ENCODE results near the gene WAC.

Gene WAC

DNA sequence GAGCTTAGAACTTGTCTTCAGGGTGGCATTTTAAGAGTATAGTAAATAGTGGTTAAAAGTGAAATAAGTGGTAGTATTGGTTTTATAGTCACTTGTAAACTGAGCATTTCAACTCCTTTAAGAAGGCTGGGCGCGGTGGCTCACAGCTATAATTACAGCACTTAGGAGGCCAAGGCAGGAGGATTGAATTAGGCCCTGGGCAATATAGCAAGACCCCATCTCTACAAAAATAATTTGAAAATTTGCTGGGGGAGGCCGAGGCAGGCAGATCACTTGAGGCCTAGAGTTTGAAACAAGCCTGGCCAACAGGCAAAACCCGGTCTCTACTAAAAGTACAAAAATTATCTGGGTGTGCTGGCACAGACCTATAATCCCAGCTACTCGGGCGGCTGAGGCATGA lies 80.0 kb downstream of the WAC start:
- Histone ChIP-seq H2AFZ (ENCODE audit: low read length) (no peak overlapping the region), H3F3A (ENCODE audit: insufficient read depth, low read length) (no peaks in the 10 kb centered on the region), H3K9me3 (ENCODE audit: low read length) (no peaks in the 10 kb centered on the region), H3K79me2 (ENCODE audit: insufficient read depth, low read length) (no peaks in the 10 kb centered on the region), H3K4me1 (ENCODE audit: insufficient read depth, low read length, severe bottlenecking) (no peaks in the 10 kb centered on the region), H3K27ac (ENCODE audit: low read depth, low read length, poor library complexity, severe bottlenecking) (no peak overlapping the region), H3K9me2 (ENCODE audit: low read depth, low read length) (no peaks in the 10 kb centered on the region), H3K27me3 (ENCODE audit: insufficient read depth, low read length) (no peaks in the 10 kb centered on the region), H3K4me3 (ENCODE audit: low read depth, low read length, poor library complexity, severe bottlenecking) (no peak overlapping the region), H4K20me1 (ENCODE audit: insufficient read depth, low read length) (no peaks in the 10 kb centered on the region), H3K36me3 (ENCODE audit: insufficient read depth, low read length) (peaks cover 99% of the 10 kb centered on the region), H3K9ac (ENCODE audit: low read length) (no peak overlapping the region), H3K4me2 (ENCODE audit: low read length) (no peak overlapping the region)
- no peak for TF ChIP-seq EZH2 (IDR thresholded peaks at IDR 0.05; ENCODE audit: borderline replicate concordance, low read length)
- TF ChIP-seq, protein P1, sequence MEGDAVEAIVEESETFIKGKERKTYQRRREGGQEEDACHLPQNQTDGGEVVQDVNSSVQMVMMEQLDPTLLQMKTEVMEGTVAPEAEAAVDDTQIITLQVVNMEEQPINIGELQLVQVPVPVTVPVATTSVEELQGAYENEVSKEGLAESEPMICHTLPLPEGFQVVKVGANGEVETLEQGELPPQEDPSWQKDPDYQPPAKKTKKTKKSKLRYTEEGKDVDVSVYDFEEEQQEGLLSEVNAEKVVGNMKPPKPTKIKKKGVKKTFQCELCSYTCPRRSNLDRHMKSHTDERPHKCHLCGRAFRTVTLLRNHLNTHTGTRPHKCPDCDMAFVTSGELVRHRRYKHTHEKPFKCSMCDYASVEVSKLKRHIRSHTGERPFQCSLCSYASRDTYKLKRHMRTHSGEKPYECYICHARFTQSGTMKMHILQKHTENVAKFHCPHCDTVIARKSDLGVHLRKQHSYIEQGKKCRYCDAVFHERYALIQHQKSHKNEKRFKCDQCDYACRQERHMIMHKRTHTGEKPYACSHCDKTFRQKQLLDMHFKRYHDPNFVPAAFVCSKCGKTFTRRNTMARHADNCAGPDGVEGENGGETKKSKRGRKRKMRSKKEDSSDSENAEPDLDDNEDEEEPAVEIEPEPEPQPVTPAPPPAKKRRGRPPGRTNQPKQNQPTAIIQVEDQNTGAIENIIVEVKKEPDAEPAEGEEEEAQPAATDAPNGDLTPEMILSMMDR (IDR thresholded peaks at IDR 0.05; ENCODE audit: low read length): no peak

DNA sequence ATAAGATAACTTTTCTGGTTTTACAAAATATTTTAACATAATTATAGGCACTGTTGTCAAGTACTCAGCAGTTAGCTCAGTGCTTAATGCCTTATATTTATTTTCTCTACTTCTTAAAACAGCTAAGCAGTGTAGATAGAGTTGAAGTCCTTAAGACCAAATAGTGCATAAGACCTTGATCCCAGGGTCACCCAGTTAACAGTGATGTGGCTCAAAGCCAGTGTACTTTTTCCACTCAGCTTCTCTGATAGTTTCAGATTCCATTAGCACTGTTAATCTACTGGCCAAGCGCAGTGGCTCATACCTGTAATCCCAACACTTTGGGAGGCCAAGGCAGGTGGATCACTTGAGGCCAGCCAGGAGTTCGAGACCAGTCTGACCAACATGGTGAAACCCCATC lies 83.6 kb downstream of the WAC start:
- Histone ChIP-seq H3K4me1 (ENCODE audit: insufficient read depth, low read length, severe bottlenecking) (no peaks in the 10 kb centered on the region), H3F3A (ENCODE audit: insufficient read depth, low read length) (0 out of 2 replicates have a peak, but pooled peaks cover 2% of the 10 kb centered on the region), H3K9me2 (ENCODE audit: low read depth, low read length) (no peaks in the 10 kb centered on the region), H3K4me2 (ENCODE audit: low read length) (no peak overlapping the region), H3K9me3 (ENCODE audit: low read length) (no peaks in the 10 kb centered on the region), H3K9ac (ENCODE audit: low read length) (no peak overlapping the region), H3K27me3 (ENCODE audit: insufficient read depth, low read length) (no peaks in the 10 kb centered on the region), H4K20me1 (ENCODE audit: insufficient read depth, low read length) (no peaks in the 10 kb centered on the region), H3K79me2 (ENCODE audit: insufficient read depth, low read length) (no peaks in the 10 kb centered on the region), H3K4me3 (ENCODE audit: low read depth, low read length, poor library complexity, severe bottlenecking) (no peak overlapping the region), H3K27ac (ENCODE audit: low read depth, low read length, poor library complexity, severe bottlenecking) (no peak overlapping the region), H3K36me3 (ENCODE audit: insufficient read depth, low read length) (peaks cover 93% of the 10 kb centered on the region), H2AFZ (ENCODE audit: low read length) (no peak overlapping the region)
- no peak for TF ChIP-seq EZH2 (IDR thresholded peaks at IDR 0.05; ENCODE audit: borderline replicate concordance, low read length)
- TF ChIP-seq, protein P1 (IDR thresholded peaks at IDR 0.05; ENCODE audit: low read length): no peak

DNA sequence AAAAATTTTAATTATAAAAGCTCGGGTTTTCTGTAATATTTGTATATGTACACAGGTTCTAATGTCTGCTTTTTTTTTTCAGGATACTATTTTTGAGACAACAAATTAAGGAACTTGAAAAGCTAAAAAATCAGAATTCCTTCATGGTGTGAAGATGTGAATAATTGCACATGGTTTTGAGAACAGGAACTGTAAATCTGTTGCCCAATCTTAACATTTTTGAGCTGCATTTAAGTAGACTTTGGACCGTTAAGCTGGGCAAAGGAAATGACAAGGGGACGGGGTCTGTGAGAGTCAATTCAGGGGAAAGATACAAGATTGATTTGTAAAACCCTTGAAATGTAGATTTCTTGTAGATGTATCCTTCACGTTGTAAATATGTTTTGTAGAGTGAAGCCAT lies 86.5 kb downstream of the WAC start:
- H3K9me2 ChIP-seq (ENCODE audit: low read depth, low read length): no peaks in the 10 kb centered on the region

More for the DNA sequence above, 86.5 kb downstream of the WAC start:
- Histone ChIP-seq H3K9ac (ENCODE audit: low read length) (no peak overlapping the region), H3K79me2 (ENCODE audit: insufficient read depth, low read length) (no peaks in the 10 kb centered on the region), H3K36me3 (ENCODE audit: insufficient read depth, low read length) (peaks cover 67% of the 10 kb centered on the region), H3K9me3 (ENCODE audit: low read length) (no peaks in the 10 kb centered on the region), H3F3A (ENCODE audit: insufficient read depth, low read length) (peaks cover 6% of the 10 kb centered on the region; the same call in 1 of the 2 replicates), H3K4me1 (ENCODE audit: insufficient read depth, low read length, severe bottlenecking) (no peaks in the 10 kb centered on the region), H3K27ac (ENCODE audit: low read depth, low read length, poor library complexity, severe bottlenecking) (no peak overlapping the region), H2AFZ (ENCODE audit: low read length) (no peak overlapping the region), H4K20me1 (ENCODE audit: insufficient read depth, low read length) (no peaks in the 10 kb centered on the region), H3K4me3 (ENCODE audit: low read depth, low read length, poor library complexity, severe bottlenecking) (no peak overlapping the region), H3K4me2 (ENCODE audit: low read length) (no peak overlapping the region), H3K27me3 (ENCODE audit: insufficient read depth, low read length) (no peaks in the 10 kb centered on the region)
- no peak for TF ChIP-seq EZH2 (IDR thresholded peaks at IDR 0.05; ENCODE audit: borderline replicate concordance, low read length)
- TF ChIP-seq, protein P1 (IDR thresholded peaks at IDR 0.05; ENCODE audit: low read length): no peak
